ENCODE measurements around the gene ASB15. TPM values are rescaled to one million over a fixed set of nuclear protein-coding genes. Genes with fewer than 3 reads are reported as not detected.

ASB15 gene
- total RNA-seq, 2 donors from 2014 or later = not detected

DNA sequence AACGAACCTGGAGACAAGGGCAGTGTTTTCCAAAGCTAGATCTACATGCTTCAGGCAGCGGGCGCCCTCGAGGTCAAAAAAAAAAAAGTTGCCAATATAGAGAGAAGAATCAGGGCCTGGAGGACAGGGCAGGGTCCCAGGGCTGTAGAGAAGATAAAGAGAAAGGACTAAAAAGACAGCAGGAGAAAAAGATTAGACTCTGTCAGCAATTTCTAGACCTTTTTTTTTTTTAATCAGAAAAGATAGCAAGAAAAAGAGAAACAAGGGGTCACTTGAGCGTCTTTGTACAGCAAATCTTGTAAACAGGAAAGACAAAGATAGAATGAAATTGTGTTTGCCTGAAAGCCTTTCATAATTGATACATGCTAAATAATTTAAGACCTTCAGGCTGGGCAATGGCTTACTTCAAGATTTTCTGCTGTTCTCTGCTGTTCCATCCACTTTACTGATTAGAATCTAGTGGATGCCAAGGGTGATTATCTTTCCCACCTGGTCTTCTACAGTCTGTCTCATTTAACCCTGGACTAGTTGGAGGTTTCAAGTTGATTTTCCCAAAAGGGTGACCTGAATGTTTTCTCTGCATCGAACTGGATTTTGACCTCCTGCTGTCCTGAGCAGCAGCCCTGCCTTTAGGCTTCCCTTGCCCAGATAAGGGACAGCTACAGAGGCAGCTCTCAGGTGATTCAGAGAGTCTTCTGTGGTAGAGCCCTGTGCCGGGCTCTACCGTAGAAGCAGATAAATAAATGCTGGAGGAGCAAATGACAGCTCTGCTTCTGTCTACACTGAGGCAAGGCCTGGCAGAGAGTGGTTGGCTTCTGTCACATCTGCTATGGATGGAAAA lies 59.1 kb downstream of the ASB15 start:
- no peak for ATAC-seq (replicated peaks)
- H3K27me3 Mint-ChIP-seq = peaks cover 18% of the 10 kb centered on the region
- H3K9me3 Mint-ChIP-seq = no peaks in the 10 kb centered on the region
- no peak overlapping the region for H3K4me3 Mint-ChIP-seq
- H3K27ac Mint-ChIP-seq = no peak overlapping the region
- no peaks in the 10 kb centered on the region for H3K36me3 Mint-ChIP-seq (ENCODE audit: low read depth)
- H3K4me1 Mint-ChIP-seq = no peaks in the 10 kb centered on the region

DNA sequence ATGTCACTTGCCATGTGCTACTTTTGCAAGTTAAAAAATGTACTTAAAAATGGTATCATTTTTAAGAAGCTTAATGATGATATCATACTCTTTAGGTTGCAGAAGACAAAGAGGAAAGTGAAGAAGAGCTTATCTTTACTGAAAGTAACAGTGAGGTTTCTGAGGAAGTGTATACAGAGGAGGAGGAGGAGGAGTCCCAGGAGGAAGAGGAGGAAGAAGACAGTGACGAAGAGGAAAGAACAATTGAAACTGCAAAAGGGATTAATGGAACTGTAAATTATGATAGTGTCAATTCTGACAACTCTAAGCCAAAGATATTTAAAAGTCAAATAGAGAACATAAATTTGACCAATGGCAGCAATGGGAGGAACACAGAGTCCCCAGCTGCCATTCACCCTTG lies 60.1 kb downstream of the ASB15 start:
- no peak overlapping the region for H3K4me3 Mint-ChIP-seq
- H3K36me3 Mint-ChIP-seq (ENCODE audit: low read depth) = no peaks in the 10 kb centered on the region
- H3K4me1 Mint-ChIP-seq = no peaks in the 10 kb centered on the region
- no peaks in the 10 kb centered on the region for H3K9me3 Mint-ChIP-seq
- peaks cover 18% of the 10 kb centered on the region for H3K27me3 Mint-ChIP-seq
- H3K27ac Mint-ChIP-seq = no peak overlapping the region
- ATAC-seq (replicated peaks) = no peak

DNA sequence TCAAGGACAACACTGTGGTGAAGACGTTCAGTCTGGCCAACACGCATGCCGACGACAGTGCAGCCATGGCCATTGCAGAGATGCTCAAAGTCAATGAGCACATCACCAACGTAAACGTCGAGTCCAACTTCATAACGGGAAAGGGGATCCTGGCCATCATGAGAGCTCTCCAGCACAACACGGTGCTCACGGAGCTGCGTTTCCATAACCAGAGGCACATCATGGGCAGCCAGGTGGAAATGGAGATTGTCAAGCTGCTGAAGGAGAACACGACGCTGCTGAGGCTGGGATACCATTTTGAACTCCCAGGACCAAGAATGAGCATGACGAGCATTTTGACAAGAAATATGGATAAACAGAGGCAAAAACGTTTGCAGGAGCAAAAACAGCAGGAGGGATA lies 60.7 kb downstream of the ASB15 start:
- Mint-ChIP-seq H3K27me3 (peaks cover 18% of the 10 kb centered on the region), H3K27ac (no peak overlapping the region), H3K36me3 (ENCODE audit: low read depth) (no peaks in the 10 kb centered on the region), H3K4me3 (no peak overlapping the region), H3K4me1 (no peaks in the 10 kb centered on the region), H3K9me3 (no peaks in the 10 kb centered on the region)
- ATAC-seq (replicated peaks) = no peak

DNA sequence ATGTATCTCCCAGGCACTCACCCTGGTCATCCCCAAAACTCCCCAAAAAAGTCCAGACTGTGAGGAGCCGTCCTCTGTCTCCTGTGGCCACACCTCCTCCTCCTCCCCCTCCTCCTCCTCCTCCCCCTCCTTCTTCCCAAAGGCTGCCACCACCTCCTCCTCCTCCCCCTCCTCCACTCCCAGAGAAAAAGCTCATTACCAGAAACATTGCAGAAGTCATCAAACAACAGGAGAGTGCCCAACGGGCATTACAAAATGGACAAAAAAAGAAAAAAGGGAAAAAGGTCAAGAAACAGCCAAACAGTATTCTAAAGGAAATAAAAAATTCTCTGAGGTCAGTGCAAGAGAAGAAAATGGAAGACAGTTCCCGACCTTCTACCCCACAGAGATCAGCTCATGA lies 61.1 kb downstream of the ASB15 start:
- no peak overlapping the region for H3K4me3 Mint-ChIP-seq
- H3K9me3 Mint-ChIP-seq = no peaks in the 10 kb centered on the region
- no peaks in the 10 kb centered on the region for H3K36me3 Mint-ChIP-seq (ENCODE audit: low read depth)
- no peak for ATAC-seq (replicated peaks)
- no peak overlapping the region for H3K27ac Mint-ChIP-seq
- peaks cover 18% of the 10 kb centered on the region for H3K27me3 Mint-ChIP-seq
- H3K4me1 Mint-ChIP-seq = no peaks in the 10 kb centered on the region

DNA sequence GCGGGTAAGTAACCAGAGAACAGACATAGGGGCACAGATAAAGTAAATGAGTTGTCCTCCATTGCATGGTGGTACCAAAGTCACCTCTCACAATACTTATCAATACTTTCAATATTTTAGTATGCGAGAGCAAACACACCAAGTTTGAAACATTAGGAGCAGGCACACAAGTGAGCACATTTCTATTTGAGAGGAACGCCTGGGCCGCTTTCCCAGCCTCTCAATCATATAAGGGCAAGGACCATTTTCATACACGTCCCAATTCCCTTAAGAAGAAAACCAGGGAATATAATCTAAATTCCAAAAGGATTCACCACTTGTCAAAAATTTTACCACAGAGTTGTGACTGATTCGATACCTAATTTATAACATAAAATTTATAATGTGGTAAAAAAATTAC lies 61.6 kb downstream of the ASB15 start:
- no peak for ATAC-seq (replicated peaks)
- no peaks in the 10 kb centered on the region for H3K4me1 Mint-ChIP-seq
- no peak overlapping the region for H3K27ac Mint-ChIP-seq
- H3K9me3 Mint-ChIP-seq = no peaks in the 10 kb centered on the region
- no peak overlapping the region for H3K4me3 Mint-ChIP-seq
- peaks cover 18% of the 10 kb centered on the region for H3K27me3 Mint-ChIP-seq
- H3K36me3 Mint-ChIP-seq (ENCODE audit: low read depth) = no peaks in the 10 kb centered on the region

DNA sequence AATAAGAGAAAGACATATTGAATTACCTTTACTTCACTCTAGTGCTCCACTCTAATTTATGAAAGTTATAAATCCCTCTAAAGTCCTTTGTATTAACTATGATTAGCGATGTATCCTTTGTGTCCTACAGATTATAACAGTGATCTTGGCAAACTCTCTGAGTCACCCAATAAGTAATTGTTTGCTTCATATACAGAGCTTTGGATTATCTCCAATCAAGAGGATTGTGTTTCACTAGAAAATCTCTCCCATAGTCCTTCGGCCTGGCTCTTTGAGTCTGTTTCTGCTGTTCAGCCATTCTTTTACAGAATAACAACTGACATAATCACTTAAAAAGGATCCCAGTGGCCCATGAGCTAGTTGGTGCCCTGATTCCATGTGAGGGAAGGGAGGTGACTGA lies 63.5 kb downstream of the ASB15 start:
- no peaks in the 10 kb centered on the region for H3K4me1 Mint-ChIP-seq
- H3K9me3 Mint-ChIP-seq = no peaks in the 10 kb centered on the region
- H3K27me3 Mint-ChIP-seq = peaks cover 18% of the 10 kb centered on the region
- H3K4me3 Mint-ChIP-seq = no peak overlapping the region
- H3K27ac Mint-ChIP-seq = no peak overlapping the region
- H3K36me3 Mint-ChIP-seq (ENCODE audit: low read depth) = no peaks in the 10 kb centered on the region
- no peak for ATAC-seq (replicated peaks)

DNA sequence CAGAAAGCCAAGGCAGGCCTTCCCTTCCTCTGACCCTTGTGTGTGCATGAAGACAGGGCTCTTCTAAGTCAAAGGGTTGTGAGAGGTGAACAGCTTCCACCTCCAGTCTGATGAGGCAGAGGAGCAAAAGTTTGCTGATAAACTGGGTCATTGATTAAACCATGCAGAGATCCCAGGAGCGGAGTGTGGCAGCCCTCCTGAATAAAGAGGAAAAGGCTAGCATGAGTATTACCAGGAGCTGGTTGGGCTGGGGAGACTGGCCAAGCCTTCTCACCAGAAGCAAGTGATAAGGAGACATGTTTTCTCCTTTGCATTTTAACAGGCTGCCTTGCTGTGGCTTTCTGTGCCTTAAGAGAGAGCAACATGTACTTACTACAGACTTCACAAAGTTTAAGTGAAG lies 64.3 kb downstream of the ASB15 start:
- H3K27ac Mint-ChIP-seq = no peak overlapping the region
- H3K9me3 Mint-ChIP-seq = no peaks in the 10 kb centered on the region
- ATAC-seq (replicated peaks) = no peak
- peaks cover 15% of the 10 kb centered on the region for H3K27me3 Mint-ChIP-seq
- no peaks in the 10 kb centered on the region for H3K36me3 Mint-ChIP-seq (ENCODE audit: low read depth)
- no peaks in the 10 kb centered on the region for H3K4me1 Mint-ChIP-seq
- H3K4me3 Mint-ChIP-seq = no peak overlapping the region

DNA sequence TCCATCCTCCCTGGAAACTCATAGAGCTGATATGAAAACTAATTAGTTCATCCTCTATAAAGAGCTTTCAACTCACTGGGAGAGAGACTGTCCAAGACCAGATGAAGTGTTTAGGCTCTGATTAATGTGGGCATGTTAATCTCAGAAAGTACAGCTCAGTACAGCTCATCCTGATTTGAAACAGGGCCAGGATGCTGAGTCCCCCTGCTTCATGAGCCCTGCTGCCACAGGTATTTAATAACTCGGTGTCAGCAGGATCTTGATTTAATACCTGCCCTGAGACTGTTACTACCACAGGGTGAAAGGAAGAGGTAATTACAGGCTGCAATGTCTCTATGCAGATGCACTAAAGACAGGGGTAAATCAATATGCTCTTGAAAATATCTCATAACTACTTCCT lies 64.9 kb downstream of the ASB15 start:
- Mint-ChIP-seq H3K27ac (no peak overlapping the region), H3K4me1 (no peaks in the 10 kb centered on the region), H3K9me3 (no peaks in the 10 kb centered on the region), H3K27me3 (peaks cover 15% of the 10 kb centered on the region), H3K4me3 (no peak overlapping the region), H3K36me3 (ENCODE audit: low read depth) (no peaks in the 10 kb centered on the region)
- ATAC-seq (replicated peaks) = no peak

DNA sequence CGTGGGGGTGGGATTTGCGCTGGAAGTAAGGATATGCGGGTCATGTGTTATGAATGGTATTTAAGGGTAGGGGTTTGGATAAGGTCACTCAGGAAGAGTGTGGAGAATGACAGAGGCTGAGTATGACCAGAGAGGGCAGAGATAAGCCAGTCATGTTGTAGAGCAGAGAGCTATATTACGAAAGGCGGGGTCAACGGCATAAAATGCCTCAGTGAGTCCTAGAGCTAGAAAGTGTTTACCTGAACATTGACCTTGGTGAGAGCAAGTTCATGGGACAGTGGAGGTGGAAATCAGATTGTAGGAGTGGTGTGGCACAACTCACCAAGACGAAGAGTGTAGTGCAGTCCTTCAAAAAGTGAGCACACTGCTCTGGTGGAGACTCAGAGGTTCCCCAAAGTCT lies 67.9 kb downstream of the ASB15 start:
- H3K27me3 Mint-ChIP-seq = no peaks in the 10 kb centered on the region
- H3K27ac Mint-ChIP-seq = no peak overlapping the region
- H3K4me3 Mint-ChIP-seq = no peak overlapping the region
- H3K36me3 Mint-ChIP-seq (ENCODE audit: low read depth) = no peaks in the 10 kb centered on the region
- H3K9me3 Mint-ChIP-seq = no peaks in the 10 kb centered on the region
- no peak for ATAC-seq (replicated peaks)
- H3K4me1 Mint-ChIP-seq = no peaks in the 10 kb centered on the region

DNA sequence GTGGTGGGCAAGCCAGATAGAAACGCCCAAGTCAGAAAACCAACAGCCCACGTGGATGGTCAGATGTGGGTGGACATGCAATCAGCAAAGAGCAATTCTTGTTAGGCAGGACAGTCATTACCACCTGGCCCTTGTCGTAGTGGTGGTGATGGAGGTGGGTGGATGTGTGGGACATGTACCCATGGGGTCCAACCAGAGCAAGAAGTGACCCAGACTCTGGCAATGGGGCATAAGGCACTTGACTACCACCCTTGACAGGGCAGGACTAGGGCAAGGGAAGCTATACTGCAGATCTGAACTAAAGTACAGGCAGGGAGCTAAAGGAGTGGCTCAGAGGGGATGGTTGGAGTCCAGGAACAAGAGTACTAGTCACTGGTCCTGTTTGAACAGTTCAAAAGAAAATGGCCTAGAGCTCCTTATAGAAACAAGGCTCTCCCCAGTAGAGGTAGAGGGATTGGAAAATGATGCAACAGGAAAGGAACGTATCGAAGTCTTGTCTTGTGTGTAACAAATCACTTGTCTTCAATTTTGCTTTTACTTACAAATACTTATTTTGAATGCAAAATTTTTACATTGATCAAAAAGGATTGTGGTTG lies 71.6 kb downstream of the ASB15 start:
- no peaks in the 10 kb centered on the region for H3K9me3 Mint-ChIP-seq
- ATAC-seq (replicated peaks) = no peak
- H3K27me3 Mint-ChIP-seq = no peaks in the 10 kb centered on the region
- no peak overlapping the region for H3K27ac Mint-ChIP-seq
- no peaks in the 10 kb centered on the region for H3K36me3 Mint-ChIP-seq (ENCODE audit: low read depth)
- H3K4me3 Mint-ChIP-seq = no peak overlapping the region
- no peaks in the 10 kb centered on the region for H3K4me1 Mint-ChIP-seq

DNA sequence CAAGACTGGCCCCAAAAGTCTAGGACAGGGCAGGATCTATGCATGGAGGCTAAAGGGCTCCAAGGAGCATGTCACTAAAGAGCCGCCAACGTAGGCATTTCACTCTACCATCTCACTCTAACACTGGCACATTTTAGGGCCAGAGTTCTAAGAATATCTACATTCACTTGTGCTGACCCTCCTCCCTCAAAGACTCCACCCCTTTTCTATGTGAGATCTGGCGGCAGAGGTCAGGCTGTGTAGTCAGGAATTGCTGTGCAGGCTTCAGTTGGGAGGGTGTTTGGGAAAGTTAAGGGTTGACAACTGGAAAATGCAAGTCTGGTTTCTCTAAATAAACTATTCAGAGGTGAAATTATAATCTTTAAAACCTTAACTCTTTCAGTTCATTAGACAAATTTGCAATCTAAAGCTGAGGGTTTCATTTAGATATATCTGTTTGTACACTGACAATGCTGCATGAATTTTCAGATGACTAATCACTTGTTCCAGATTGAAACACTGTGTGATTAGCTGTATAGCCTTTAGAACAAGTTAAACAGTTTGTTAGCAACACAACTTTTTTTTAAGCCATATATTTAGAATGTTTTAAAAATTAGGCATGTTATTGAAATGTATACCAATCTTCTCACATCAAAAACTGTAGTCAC lies 72.3 kb downstream of the ASB15 start:
- peaks cover 2% of the 10 kb centered on the region for H3K36me3 Mint-ChIP-seq (ENCODE audit: low read depth)
- ATAC-seq (replicated peaks) = no peak
- H3K4me3 Mint-ChIP-seq = no peak overlapping the region
- no peaks in the 10 kb centered on the region for H3K4me1 Mint-ChIP-seq
- no peak overlapping the region for H3K27ac Mint-ChIP-seq
- H3K27me3 Mint-ChIP-seq = no peaks in the 10 kb centered on the region
- no peaks in the 10 kb centered on the region for H3K9me3 Mint-ChIP-seq

DNA sequence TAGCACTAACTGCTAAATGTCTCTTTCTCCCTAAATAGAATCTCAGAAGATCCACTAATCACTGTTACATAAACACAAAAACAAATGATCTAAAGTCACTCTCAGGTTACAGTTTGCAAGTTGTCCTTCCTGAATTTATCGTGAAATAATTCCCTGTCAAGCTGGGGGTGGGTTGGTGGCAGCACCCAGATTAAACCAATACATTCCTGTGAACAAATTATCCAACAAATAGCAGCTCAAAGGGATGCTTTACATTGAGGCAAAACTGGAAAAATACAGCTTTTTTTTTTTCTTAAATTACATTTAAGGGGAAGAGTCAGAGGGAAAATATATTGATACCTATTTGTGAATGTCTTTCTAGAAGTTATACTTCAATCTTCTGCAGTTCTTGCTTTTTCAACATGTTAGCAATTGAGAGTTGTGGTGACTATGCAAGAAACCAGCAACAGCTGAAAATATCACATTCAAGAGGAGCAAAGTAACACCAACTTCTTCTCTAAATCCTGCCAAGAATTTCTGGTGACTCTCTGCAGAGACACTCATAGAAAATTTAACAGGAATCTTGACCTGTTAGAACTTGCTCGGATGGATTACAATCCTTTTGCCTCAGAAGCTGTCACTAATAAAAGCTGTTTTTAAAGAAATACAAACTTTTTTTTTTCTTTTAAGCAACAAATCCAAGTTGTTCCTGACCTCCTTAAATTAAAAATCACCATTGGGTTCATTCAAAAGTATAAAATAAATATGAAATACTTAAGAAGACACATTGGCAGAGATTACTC lies 73.0 kb downstream of the ASB15 start:
- Mint-ChIP-seq H3K4me1 (no peaks in the 10 kb centered on the region), H3K4me3 (no peak overlapping the region), H3K27ac (no peak overlapping the region), H3K27me3 (no peaks in the 10 kb centered on the region), H3K36me3 (ENCODE audit: low read depth) (peaks cover 7% of the 10 kb centered on the region), H3K9me3 (no peaks in the 10 kb centered on the region)
- ATAC-seq (replicated peaks) = no peak

DNA sequence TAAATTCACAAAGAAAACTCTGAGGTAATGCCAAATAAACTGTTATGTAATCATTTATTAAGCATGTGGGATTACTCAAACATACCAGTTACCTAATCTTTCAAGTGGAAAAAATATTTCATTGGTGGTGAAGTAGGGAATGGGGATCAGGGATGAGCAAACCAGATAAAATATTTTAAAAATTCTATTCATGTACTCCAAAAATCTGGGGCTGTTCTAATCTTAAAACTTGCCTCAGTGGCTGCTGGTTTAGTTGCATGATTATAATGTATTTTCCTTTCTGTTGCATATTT lies 73.5 kb downstream of the ASB15 start:
- no peaks in the 10 kb centered on the region for H3K9me3 Mint-ChIP-seq
- peaks cover 10% of the 10 kb centered on the region for H3K36me3 Mint-ChIP-seq (ENCODE audit: low read depth)
- H3K27ac Mint-ChIP-seq = no peak overlapping the region
- ATAC-seq (replicated peaks) = no peak
- no peak overlapping the region for H3K4me3 Mint-ChIP-seq
- H3K27me3 Mint-ChIP-seq = no peaks in the 10 kb centered on the region
- no peaks in the 10 kb centered on the region for H3K4me1 Mint-ChIP-seq

DNA sequence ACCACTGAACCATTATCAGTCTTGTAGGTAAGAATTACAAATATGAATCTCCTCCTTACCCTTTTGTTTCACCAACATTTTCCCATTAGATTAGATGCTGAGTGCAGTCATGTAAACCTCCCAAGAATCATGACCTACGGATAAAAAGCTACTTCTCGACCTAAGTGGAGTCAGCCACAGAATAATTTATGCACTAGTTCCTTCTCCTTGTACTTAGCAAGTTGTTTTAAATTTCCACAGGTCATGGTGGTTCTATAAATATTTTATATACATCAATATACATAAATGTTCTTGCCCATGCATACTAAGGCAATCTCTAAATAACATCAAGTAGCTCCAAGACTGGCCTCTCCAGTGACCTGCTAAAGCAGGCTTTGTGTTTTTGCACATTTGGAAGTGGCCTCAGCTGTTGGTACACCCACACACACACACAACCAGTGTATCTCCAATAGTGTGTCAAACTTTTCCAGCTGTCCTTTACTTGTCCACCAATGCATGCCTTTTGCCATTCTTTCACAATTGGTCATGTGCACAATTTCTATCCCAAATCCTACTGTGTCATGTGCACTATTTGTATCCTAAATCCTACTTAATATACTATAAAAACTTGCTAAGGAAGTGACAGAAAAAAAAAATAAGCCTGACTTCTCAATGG lies 75.6 kb downstream of the ASB15 start:
- Mint-ChIP-seq H3K4me3 (no peak overlapping the region), H3K27ac (no peak overlapping the region), H3K27me3 (no peaks in the 10 kb centered on the region), H3K9me3 (no peaks in the 10 kb centered on the region), H3K36me3 (ENCODE audit: low read depth) (peaks cover 26% of the 10 kb centered on the region), H3K4me1 (no peaks in the 10 kb centered on the region)
- no peak for ATAC-seq (replicated peaks)

All from activated T-helper 17 cell treated with anti-CD3 and anti-CD28 coated beads, Interleukin-2, amount 50 U/mL, for 72 hours (primary cell).